Measurements from ENCODE around the gene PLEKHS1.

- no peak for TF ChIP-seq CTCF (IDR thresholded peaks at IDR 0.05)
- TF ChIP-seq POLR2AphosphoS5 (IDR thresholded peaks at IDR 0.05): no peak
- no peak for TF ChIP-seq POLR2A (IDR thresholded peaks at IDR 0.05)
- TF ChIP-seq EP300 (IDR thresholded peaks at IDR 0.05): no peak
Measured at GRCh38 chr10:113808168-113808567, 56.7 kb downstream of the PLEKHS1 start.

Measured in gastroesophageal sphincter (tissue), 3 donors.